DMS53 treated with DMSO at 0.1 percent for 48 hours (cell line): ENCODE results near the gene FXYD2.

ENCODE experiments used
- DNase-seq: peaks from one replicate; lab custom pipeline; 2025; ENCODE audit not compliant: unreplicated experiment; lab: John Stamatoyannopoulos, UW

The FXYD2 gene

DNA sequence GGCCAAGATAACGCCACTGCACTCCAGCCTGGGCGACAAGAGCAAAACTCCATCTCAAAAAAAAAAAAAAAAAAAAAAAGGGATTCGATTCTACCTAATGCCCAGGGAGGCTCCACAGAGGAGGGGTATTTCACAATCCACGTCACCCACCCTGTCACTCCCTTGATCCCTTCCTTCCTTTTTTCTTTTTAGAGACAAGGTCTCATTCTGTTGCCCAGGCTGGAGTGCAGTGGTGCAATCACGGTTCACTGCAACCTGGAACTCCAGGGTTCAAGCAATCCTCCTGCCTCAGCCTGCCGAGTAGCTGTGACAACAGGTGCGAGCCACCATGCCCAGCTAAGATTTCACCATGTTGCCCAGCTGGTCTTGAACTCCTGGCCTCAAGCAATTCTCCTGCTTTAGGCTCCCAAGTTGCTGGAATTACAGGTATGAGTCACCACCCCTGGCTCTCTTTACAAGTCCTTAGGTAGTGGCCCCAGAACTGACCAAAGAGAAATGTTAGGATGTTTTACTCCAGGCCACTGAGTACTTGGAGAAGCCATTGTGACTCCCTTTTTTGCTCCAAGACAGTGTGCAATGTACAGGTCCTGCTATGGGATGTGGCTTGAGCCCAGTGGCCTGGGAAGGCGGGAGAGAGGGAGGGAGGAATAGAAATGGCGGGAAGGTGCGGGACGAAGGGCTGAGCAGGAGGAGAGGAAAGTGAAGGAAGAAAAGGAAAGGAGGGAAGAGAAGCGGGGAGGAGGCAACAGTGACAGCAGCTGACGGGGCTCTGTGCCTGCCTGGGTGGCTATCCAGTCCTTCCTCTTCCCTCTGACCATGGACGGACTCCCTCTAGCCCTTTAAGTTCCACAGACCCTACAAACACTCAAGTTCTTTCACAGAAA, 11.8 kb upstream of the FXYD2 start:
- DNase-seq = no peak

DNA sequence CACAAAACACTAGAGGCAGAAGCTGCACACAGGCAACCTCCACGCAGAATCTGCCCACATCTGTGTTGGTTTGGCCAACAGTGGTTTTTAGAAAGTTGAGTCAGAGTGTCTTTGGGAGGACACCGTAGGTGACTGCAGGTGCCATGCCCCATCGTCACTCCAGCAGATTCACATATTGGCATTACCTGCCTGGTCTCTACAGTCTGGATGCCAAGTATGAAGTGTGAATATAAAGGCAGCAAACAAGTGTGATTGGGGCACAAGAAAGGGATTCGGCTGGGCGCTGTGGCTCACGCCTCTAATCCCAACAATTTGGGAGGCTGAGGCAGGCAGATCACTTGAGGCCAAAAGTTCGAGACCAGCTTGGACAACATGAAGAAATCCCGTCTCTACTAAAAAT, 11.0 kb upstream of the FXYD2 start:
- no peak for DNase-seq

DNA sequence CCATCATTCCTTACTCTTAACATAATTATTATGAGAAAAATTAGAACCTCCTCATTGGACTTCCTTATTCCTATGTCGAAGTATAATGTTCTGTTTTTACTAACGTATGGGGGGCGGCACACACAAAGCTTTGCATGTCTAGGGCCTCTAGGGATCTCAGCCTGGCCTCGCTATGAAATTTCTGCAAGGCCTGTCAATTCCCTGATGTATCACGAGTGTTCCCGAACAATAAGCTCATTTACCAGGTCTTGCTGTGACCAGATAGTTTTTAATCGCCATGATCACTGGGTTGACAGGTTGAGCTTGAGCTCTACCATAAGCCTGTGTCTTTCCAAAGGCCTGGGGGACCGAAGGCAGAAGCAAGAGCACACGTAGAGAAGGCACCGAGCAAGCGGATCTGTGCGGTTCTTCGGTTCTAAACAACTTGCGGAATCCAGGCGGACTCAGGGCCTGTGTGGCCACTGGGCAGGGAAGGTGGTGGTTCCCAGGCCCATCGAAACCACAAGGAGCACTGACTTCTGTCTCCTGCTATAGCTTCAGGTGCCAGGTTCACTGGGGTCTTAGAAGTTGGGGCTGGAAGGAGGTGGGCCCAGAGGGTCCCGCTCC, 10.4 kb upstream of the FXYD2 start:
- DNase-seq = no peak

DNA sequence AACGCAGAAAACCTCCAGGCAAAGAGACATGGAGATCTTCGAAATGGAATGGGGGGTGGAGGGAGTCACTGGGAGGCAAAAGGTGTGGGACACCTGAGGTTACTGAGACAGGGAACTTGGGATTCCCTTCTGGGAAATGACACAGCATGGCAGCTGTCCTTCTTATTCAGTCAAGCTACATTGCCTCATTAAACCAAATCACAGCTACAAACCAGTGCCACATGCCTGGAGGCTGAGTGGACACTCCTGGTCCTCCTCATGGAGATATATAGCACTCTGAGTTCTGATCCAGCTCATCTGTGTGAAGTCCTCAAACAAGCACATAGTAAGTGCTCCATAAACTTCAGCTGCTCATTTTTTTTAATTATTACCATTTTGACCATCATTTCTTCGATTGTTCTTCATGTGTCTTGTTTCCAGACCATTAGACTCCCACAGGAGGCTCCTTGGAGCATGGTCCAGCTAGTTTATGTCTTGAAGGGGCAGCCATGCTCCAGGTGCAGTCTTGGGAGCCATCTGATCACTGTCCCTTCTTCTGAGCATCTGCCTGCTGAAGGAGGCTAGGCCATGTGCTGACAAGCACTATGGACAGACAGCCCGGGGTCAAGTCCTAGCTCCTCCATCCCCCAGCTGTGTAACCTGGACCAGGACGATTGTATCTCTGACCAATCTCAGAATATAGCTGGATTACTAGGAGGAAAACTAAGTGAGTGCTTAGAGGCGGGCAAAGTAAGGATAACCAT, 9.7 kb upstream of the FXYD2 start:
- DNase-seq = no peak

DNA sequence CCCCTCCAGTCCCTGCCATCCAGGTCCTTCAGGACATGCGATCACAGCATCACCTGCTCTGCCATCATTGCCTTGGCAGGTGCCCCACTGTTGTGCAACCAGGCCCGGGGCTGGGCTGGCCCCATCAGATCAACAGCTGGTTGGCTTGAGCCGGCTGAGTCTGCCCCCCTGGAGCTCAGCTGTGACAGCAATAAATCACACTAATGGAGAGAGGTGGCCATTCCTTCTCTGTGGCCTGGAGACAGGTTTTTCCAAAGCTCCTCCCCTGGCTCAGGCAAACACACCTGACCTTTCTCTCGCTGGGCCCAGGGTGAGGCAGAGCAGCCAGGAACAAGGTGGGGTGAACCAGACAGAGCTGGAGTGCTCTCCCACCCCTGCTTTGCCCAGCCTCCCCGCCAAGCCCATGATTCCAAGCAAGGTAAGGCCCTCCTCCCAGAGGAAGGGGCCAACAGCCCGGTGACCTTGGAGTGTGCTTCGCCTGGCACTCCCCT, 8.9 kb upstream of the FXYD2 start:
- peak; percentile 96 for DNase-seq

DNA sequence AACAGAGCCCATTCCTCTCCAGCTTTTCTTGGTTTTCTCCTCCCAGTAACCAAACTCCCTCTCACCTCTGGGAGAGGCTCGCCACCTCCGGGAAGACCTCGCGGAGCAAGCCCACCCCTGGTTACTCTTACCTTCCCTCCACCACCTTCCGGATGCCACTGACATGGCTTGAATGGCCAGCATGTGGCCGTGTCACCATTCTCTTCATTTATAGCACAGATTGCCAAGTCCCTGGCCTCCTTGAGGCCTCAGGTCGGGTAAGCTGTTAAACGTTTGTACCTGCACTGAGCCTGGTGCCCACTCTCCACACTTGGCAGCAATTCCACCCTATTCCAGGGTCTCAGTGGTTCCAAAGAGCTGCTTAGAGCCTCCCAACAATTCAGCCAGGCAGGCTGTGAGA, 8.0 kb upstream of the FXYD2 start:
- DNase-seq = no peak

DNA sequence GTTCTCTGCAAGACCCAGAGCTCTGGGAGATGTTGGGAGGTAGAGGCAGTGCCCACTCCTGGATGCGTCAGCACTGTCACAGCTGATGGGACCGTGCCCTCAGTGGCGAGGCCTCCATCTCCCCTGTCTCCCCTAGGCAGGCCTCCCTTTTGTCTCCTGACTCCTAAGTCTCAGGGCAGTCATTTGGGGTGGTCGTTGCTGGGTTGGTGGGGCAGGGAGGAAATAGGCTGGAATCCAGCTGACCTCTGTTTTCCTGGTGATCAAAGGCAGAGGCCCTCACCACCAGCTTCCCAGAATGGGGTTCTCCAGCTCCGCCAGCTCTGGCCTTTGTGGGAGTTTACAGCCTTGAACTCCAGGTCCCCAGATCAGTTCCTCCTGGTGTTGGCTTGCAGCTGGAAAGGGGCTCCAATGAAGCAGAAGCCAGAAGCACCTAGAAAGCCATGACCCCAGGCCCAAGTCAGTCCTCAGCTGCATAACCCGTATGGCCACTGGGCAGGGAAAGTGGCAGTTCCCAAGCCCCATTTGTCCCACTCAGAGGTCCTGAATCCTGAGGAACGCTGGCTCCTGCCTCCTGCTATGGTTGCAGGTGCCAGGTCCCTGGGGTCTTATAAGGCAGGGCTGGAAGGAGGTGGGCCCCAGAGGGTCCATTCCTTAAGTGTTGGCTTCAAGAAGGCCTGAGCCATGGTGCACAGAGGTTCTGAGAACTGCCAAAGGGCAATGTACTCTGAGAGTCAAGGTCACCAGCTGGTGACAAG, 7.3 kb upstream of the FXYD2 start:
- no peak for DNase-seq

DNA sequence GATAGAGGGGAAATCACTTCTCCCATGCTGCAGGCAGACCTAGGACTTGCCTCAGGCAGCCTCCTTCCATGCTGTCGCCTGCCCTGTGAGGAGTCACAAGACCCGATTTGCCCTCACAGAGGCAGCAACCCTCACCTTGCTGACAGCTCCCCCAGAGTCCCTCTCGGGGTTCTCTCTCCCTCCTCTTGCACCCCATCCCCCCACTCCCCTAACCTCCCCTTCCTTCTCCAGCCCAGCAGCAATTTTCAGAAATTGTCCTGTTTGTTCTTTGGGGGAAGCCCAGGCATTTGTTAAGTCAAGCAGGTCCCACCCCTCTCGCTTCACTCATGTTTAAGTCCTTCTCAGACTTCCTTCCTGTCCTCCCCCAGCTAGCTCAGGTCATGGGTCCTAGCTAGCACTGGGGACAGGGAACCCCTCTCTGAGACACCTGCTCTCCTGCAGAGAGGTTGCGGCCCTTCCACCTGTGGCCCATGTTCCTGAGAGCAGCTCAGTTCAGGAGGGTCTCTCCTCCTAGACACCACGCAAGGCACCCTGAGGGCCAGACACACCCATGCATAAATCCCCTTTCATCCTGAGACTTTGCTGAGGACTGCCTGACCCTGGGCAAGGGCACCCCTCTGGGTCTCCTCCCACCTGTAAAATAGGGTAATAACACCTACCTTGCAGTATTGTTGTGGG, 6.3 kb upstream of the FXYD2 start:
- DNase-seq = no peak

DNA sequence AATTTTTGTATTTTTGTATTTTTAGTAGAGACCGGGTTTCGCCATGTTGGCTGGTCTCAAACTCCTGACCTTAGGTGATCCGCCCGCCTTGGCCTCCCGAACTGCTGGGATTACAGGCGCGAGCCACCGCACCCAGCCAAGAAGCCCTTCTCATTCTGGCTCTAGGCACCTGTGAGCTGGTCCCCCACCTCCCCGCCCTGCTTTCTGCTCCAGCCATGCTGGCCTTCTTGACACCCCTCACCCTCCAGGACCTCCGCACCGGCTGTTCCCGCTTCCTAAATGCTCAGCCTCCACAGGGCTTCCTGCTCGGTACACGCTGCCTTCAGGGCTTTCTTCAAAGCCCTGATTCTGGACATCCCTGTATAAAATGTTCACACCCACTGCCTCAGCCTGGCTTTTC, 5.5 kb upstream of the FXYD2 start:
- no peak for DNase-seq

DNA sequence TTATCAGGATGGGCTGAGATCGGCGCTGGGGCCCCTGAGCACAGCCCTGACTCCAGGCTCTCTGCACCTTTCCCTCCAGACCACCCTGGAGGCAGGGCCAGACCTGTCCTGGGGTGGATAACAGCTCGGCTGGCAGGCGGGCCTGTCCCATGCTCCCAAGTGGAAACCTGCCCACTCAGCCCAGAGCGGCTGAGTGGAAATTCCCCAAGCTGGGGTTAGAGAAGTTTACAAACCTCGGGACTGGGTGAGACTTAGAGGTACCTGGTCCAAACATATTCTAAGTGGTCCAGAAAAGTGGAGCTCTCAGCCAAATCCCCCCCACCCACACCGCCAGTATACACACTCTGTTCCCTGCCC, 4.8 kb upstream of the FXYD2 start:
- DNase-seq = no peak

DNA sequence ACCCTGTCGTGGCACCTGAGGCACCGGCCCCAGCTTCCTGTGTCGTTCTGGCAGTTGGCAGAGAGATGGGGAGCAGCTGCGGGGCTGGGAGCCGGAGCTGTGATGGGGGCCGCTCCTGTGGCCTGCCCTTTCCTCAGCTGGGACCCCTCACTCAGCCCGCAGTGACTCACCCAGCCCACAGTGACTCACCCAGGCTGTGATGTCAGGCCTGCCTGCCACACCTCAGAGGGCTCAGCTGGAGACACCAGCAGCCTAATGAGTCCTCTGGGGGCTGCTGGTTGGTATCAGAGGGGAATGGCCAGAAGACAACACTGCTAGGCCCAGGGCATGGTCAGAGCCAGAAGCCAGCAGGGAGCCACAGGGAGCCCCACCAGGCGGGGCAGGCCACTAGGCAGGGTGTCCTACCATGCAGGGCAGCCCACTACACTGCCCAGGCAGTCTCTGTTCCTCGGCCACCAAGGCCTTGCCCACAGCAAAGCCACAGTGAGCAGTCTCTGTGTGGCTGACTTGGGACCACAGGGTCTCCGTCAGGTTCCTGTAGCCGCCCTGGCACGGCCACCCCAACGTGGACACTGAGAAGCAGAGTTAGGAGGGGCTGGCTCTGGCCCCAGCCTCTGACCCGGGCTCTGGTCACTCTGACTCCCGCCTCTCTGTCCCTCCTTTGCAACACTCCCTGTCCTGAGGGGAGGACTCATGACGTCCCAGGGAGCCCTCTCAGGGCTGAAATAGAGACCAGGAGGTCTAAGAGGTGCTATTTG, 4.2 kb upstream of the FXYD2 start:
- no peak for DNase-seq

DNA sequence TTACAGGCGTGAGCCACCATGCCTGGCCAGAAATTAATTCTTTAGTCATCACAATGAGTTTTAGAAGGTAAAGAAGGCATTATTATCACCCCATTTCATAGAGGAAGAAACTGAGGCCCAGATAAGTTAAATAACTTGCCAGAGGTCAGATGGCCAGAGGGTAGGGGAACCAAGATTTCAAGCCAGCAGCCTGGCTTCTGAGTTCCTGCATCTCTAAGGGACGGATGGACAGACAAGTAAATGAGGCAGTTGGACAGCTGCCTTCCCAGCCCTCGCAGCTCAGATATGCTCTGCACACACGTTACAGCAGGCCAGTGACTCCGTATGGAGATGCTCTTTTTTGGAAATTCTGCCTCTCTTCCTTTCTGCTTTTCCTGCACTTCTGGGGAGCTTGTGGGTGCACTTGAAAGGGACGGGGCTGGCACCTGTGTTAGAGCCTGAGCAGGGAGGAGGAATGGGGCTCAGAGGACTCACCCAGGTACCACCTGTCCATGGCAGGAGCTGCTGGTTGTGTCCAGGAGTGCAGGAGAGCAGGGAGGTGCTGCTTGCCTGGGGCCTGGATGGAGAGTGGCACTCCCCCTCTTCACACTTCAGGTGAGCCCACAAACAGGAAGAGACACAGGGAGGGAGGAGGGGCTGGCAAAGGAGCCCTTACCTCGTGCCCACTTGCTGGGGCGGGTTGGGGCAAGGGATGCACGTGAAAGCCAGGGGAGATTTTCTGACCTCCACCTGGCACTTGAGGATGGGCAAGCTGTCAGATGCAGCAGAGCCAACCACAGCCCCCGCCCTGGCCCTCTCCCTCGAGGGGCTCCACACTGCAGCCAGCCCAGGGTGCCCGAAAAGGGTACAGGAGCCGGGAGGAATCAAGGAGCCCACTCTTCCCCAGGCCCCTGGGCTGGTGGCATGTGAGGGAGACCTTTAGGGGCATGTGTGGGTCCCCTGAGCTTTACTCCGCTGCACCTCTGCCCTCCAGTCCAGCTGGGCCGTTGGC, 3.3 kb upstream of the FXYD2 start:
- DNase-seq = no peak

DNA sequence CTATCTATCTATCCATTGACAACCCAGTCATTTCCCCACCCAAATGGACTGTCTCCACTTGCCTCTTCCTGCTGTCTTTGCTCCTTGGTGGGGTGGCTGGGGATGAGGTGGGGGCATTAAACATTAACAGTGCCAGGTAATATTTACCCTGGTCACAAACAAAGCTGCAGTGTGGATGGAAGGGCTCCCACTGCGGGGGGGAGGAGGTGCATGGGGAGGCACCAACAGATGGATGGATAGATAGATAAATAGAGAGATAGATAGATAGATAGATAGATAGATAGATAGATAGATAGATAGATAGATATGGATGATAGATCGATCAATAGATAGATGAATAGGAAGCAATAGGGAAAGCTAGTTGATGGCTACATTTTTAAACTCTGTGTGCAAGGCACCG, 2.3 kb upstream of the FXYD2 start:
- DNase-seq = no peak

DNA sequence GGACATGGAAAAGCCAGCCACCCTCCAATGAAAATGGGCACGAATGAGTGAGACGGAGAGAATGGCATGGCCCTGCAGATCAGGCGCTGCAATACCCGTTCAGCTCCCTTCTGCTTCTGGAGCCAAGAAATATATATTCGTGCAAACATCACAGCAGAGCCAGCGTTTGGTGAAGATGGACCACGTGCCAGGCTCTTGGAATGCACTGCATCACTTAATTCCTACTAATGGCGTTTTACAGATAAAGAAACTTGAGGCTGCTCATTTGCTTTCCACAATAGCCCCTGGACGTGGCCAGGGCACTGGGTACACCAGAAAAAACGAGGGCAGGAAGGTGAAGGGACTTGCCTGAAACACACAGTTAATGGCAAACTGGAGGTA, 1.6 kb upstream of the FXYD2 start:
- DNase-seq = no peak

DNA sequence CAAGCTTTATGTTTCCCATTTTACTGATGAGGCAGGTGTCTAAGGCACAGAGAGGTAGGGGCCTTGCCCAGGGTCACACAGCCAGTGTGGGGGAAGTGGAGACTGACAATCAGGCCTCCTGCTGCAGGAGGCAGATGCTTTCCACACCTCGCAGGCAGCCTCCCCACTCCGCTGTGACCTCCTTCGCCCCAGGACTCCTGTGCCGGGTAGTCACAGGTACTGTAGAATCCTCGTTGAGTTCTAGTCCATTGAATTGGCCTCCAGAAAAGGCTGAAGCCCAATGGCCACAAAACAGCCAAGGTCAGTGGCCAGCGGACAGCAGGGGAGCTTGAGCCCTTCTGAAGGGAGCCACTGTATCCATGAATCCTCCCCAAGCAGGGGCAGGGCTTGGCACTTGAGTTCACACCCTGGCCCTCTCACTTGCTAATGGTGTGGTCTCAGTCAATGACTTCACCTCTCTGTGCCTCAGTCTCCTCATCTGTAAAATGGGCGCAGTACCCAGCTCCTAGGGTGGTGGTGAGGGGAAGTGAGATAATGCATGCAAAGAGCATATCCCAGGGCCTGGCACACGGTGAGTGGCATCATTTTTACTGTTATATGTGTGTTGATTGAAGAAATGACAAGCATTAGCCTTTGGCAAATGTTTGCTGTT, 1.1 kb upstream of the FXYD2 start:
- DNase-seq = no peak

DNA sequence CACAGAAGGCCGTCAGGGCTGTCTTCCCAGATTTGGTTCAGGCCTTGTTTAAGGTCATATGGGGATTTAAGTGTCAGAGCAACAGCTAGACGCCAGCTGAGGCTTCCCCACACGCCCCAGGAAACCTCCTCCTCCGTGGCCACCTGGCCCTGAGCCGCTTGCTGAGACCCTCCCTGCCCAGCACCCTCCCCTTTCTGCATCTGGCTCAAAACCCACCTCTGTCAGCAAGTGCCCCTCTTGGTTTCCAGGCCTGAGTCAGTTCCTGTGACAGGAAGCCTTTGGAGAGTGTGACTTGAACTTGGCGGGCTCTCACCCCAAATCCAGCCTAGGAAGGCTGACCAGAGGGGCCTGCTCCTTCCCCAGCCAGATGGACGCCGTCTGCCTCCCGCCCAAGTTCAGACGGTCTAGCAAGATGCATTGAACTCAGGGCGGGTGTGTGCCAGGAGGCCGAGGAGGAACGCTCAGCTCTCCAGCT, 561 bp downstream of the FXYD2 start:
- DNase-seq = no peak

DNA sequence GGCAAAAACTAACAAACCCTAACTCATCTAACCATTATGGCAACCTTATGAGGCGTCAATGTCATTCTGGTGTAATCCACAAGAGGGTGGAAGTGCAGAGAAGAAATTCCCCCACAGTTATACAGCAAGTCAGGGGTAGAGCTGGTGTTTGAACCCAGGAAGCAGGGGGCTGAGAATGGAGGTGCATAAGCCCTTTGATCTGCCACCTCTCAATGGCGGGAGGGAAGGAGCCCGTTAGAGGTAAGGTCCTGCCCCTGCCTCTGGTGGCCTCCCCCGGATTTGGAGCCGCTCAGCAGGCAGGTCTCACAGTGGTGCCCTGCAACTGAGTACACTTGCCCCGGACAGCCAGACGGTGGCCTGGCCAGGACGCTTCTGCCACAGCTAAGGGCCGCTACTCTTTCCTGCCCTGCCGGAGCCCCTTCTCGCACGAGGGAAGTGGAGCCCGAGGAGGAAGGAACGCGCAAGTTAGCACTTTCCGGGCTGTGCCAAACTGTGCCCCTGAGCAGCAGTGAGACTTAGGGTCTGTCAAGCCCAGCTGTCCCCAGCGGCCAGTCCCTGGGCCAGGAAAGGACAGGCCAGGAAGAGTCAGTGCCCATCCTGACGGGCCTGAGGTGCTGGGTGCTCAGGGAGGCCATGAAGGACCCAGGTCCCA, 1.1 kb downstream of the FXYD2 start:
- DNase-seq = no peak
